Measurements from ENCODE around the gene HAO1. TPM values are rescaled to one million over a fixed set of nuclear protein-coding genes. Genes with fewer than 3 reads are reported as not detected.

HAO1 gene
- total RNA-seq, 4 donors from 2014 or later = not detected

Small RNAs within 50 kb of the gene (small RNA-seq; reads per million reads assigned to genes)
- not detected for gene AL021879.1

Other genes with a start within 250 kb of the HAO1 start
- gene TMX4, start 79.3 kb upstream of the HAO1 start, total RNA-seq = 100 to 1,000 TPM in 1 of 4 donors, 10 to 100 TPM in 3; 36.1 to 104 (median 64.9) TPM
- gene PLCB1, start 191.8 kb upstream of the HAO1 start, total RNA-seq = 100 to 1,000 TPM in 1 of 4 donors, 10 to 100 TPM in 3; 13.5 to 110 (median 30.4) TPM

All from uterus (tissue), 4 donors.